Stimulated activated CD4-positive, alpha-beta T cell treated with anti-CD3 and anti-CD28 coated beads, Interleukin-2, amount 100 ng/mL, for 24 hours (primary cell): Measurements from ENCODE around the gene DPEP3.
"Not testable (repeated sequence)": the region's sequence is repeated elsewhere in the genome, so short reads cannot be mapped to it uniquely, and the experiment has no call there.

Experiments
- DNase-seq, 2 donors: peaks; one replicate each; pipeline ENCODE4 v3.0.0-alpha.2; 2020

DPEP3 gene, protein sequence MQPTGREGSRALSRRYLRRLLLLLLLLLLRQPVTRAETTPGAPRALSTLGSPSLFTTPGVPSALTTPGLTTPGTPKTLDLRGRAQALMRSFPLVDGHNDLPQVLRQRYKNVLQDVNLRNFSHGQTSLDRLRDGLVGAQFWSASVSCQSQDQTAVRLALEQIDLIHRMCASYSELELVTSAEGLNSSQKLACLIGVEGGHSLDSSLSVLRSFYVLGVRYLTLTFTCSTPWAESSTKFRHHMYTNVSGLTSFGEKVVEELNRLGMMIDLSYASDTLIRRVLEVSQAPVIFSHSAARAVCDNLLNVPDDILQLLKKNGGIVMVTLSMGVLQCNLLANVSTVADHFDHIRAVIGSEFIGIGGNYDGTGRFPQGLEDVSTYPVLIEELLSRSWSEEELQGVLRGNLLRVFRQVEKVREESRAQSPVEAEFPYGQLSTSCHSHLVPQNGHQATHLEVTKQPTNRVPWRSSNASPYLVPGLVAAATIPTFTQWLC

DNA sequence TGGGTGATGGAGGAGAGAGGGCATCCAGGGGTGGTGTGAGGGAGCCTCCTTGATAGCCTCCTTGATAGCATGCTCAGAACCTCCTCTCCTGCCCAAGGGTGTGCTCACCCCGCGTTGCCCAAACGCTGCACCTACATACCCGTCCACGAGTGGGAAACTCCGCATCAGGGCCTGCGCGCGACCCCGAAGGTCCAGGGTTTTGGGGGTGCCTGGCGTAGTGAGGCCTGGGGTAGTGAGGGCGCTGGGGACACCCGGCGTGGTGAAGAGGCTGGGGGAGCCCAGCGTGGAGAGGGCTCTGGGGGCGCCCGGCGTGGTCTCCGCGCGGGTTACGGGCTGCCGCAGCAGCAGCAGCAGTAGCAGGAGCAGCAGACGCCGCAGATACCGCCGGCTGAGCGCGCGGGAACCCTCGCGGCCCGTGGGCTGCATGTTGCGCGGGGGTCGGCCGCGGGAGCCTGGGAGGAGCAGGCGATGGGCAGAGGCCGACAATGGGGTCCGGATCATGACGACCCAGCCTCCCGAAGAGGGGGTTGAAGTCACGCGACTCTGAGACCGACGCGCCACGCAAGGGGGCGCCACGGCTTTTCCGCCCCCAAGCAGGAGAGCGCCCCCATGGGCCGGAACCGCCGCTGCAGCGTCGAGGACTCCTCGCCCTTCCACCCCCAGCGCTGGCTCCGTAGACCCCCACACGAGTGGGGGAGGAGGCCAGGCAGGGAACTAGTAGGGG lies at the start of gene DPEP3:
TSS of gene DPEP3 (minus strand) at position 545 of the 724 bp plus-strand sequence. CDS start at position 426, 119 bp downstream.
- no peak for DNase-seq

DNA sequence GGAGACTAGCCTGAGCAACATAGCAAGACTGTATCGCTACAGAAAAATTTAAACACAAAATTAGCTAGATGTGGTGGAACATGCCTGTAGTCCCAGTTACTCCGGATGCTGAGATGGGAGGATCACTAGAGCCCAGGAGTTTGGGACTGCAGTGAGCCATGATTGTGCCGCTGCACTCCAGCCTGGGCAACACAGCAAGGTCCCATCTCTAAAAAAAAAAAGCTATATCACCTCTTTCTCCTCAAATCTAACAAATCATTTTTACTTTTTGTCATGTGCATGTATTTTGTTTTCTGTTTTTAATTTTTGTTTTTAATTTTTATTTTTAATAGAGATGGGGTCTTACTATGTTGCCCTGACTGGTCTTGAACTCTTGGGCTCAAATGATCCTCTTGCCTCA lies 48.7 kb upstream of the DPEP3 start:
- DNase-seq: no peak

GRCh38 chr16:68022728-68023537 lies 42.6 kb upstream of the DPEP3 start, which contains the start of the genes DDX28 and DUS2:
TSS of gene DDX28 (minus strand) at chr16:68023232. CDS start at chr16:68023202, 30 bp downstream.
TSS of gene DUS2 (plus strand) at chr16:68023284. CDS start at chr16:68038024, 14,740 bp downstream.
- peak; percentile 93 to 96 for DNase-seq

DNA sequence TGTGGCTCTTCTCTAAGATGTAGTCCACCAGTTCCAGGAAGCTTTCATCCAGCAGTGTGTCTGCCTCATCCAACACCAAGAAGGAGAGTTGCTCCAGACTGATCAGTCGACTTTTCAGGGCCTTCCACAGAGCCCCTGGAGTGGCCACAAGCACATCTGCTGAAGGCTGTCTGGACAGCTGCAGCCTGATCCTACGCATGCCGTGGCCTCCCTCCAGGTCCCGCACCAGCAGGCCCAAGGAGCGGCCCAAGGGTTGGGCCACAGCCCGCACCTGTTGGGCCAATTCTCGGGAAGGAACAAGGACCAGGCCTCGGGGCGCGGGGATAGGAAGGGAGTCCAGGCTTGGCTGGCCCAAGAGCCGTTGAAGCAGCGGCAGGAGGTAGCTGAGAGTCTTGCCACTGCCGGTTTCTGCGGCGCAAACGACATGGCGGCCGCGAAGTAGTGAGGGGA lies 42.0 kb upstream of the DPEP3 start:
- DNase-seq: no peak

GRCh38 chr16:68021490-68021889 lies 41.2 kb upstream of the DPEP3 start:
- no peak for DNase-seq

- no peak for DNase-seq
Measured at GRCh38 chr16:68019167-68019680, 38.9 kb upstream of the DPEP3 start.

DNA sequence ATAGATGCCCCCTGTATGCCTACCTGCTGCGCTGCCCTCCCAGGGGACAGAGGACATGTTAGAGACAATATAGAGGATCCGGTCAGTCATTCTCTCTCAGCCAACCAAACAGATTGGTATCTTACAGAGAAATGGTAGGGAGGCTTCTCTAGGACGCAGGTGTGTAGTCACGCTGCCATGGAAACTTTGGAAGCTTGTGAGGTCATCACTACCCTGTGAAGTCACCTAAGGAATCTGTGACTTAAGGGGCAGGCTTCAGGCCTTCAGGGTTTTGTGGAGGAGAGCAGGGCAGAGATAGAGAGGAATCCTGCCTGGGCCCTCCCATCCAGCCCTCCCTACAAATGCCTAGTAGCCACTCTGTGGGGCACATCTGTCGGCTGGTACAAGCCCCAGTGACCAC lies 35.4 kb upstream of the DPEP3 start, which contains the start of gene DPEP2NB:
TSS of gene DPEP2NB (minus strand) at position 231 of the 400 bp plus-strand sequence. CDS start at position 90, 141 bp downstream.
- DNase-seq: no peak

GRCh38 chr16:68013440-68013839 lies 33.1 kb upstream of the DPEP3 start:
- no peak for DNase-seq

DNA sequence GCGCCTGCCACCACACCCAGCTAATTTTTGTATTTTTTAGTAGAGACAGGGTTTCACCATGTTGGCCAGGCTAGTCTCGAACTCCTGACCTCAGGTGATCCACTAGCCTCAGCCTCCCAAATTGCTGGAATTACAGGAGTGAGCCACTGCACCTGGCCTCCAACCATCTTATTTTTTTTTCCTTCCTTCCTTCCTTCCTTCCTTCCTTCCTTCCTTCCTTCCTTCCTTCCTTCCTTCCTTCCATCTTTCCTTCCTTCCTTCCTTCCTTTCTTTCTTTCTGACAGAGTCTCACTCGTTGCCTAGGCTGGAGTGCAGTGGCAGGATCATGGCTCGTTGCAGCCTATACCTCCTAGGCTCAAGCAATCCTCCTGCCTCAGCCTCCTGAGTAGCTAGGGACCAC lies 29.6 kb upstream of the DPEP3 start:
- DNase-seq: not testable (repeated sequence)

DNA sequence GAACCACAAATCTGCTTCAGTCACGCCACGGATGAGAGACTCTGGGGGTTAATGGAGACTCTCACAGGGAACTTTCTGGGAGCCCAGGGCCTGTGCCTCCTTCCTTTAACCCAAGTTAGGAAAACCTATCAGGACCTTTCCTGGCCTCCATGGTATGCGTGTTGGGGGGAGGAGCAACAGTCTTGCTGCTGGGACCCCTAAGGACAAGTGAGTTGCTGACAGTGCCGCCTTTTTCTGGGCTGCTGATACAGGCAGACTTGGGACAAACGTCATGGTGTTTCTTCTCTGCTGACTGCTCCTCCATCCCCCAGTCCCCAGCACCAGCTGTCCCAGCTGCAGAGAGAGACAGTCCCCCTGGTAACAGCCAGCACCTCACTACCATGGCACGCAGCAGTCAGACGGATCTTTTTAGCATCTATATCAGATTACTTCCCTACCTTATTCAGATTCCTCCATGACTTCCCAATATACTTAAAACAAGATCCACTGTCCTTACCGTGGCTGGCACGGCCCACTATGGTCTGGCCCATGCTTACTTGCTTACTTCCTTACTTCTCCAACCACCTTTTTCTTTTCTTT lies 28.9 kb upstream of the DPEP3 start:
- no peak for DNase-seq

- DNase-seq: no peak
Measured at GRCh38 chr16:68005786-68006286, 25.5 kb upstream of the DPEP3 start.

DNA sequence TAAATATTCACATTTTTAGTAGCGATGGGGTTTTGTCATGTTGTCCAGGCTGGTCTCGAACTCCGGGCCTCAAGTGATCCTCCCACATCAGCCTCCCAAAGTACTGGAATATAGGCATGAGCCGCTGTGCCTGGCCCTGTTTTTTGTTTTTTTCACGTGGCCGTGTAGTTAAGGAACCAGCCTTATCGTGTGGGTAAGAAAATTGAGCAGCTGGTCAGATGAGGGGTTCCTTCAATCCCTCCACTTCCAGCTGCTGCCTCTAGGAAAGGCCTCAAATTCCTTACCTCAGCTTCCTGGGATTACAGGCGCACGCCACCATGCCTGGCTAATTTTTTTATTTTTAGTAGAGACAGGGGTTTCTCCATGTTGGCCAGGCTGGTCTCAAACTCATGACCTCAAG lies 24.9 kb upstream of the DPEP3 start:
- no peak for DNase-seq

- no peak for DNase-seq
Measured at GRCh38 chr16:68003031-68003430, 22.7 kb upstream of the DPEP3 start.

DNA sequence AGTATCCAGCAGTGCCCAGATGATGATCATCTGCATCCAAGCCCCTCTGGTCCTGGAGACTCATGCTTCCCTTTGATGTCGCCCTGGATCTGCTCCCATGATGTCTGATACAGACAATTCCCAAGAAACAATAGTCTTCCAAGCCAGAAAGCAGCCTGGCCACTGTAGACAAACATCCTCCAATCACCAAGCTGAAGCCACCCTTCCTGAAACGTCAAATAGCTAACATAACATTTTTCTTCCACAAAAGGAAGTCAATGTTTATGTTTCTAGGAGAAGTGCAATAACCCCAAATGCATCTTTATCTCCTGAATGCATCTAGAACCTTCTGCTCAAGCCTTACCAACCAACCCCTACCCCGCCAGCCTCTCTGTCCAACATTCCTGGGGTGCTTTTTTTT lies 20.2 kb upstream of the DPEP3 start:
- DNase-seq: no peak

DNA sequence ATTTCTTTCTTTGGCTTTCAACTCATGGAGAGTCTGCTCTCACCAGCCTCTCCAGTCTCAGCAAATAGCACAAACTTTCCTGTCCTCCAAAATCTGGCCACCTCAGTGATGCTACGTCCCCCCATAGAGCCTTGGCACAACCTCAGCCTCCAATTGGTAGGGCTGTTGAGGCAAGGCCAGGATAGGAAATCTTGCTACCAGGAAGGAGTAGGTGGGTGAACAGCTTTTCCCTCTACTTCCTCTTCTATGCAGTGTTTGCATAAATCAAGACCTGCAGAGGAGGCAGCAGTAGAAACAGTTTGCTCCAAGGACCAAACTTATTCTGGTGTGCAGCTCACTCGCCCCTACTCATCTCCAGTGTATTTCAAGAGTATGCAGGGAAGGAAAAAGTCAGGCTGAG lies 19.7 kb upstream of the DPEP3 start:
- DNase-seq: no peak

- peak in 1 of 2 donors; percentile 48 for DNase-seq
Measured at GRCh38 chr16:67998779-67999688, 18.7 kb upstream of the DPEP3 start, which contains the start of gene DPEP2. TSS of gene DPEP2 (minus strand) at chr16:67999484. CDS start at chr16:67993212, 6,272 bp downstream.

- DNase-seq: not testable (repeated sequence)
Measured at GRCh38 chr16:67998231-67998778, 18.0 kb upstream of the DPEP3 start.

DNA sequence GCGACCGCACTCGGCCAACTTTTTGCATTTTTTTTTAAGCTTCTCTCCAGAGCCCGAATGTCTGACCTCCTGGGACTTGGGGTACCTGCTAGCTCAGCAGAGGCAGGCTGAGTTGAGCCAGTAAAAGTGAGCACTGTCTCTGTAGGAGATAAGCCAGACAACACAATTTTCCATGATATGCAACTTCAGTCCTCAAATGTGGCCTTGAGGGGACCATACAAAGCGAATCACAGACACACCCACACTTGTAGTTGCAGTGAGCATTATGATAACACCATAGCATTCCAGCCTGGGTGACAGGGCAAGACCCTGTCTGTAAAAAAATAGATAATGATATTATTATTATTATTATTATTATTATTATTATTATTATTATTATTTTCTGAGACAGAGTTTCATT lies 16.4 kb upstream of the DPEP3 start:
- DNase-seq: no peak

- DNase-seq: peak in 1 of 2 donors; percentile 39
Measured at GRCh38 chr16:67995423-67995822, 15.1 kb upstream of the DPEP3 start.

- not testable (repeated sequence) for DNase-seq
Measured at GRCh38 chr16:67994040-67994408, 13.7 kb upstream of the DPEP3 start.
